Measurements from ENCODE around the gene TMEM100. TPM values are rescaled to one million over a fixed set of nuclear protein-coding genes. Genes with fewer than 3 reads are reported as not detected.

TMEM100 gene
- polyA plus RNA-seq, 1 of the 3 experiments (the other 2 are of a cell fraction): 1.7 TPM

GRCh38 chr17:55691666-55692065 lies 31.0 kb downstream of the TMEM100 start (continued):
- no peak for TF ChIP-seq CTCF (IDR thresholded peaks at IDR 0.05)

- no peak overlapping the region for H3K4me2 ChIP-seq
- no peaks in the 10 kb centered on the region for H3K9me2 ChIP-seq
- DNase-seq: peak; percentile 58
- no peaks in the 10 kb centered on the region for H3K36me3 ChIP-seq (replicated peaks in 1 of 2; ENCODE audit: control insufficient read depth in 1 of 2, insufficient read depth in 2 of 2, low read length in 1 of 2)
- H2AFZ ChIP-seq (ENCODE audit: low read depth): no peak overlapping the region
- no peaks in the 10 kb centered on the region for H3K27me3 ChIP-seq (ENCODE audit: insufficient read depth)
- no peaks in the 10 kb centered on the region for H3F3A ChIP-seq (replicated peaks; ENCODE audit: insufficient read depth)
- H3K27ac ChIP-seq (ENCODE audit: low read depth in 2 of 2, low read length in 1 of 2): peak overlapping the region in 1 of 2 experiments; percentile 99; a peak in 2 of 4 replicates
- H3K79me2 ChIP-seq (ENCODE audit: insufficient read depth): no peaks in the 10 kb centered on the region
- CTCF ChIA-PET: interaction anchor here (0.7 to 5.4 kb wide), 23 partner anchors 11 to 333 kb away, joined by 3 to 46 read pairs (median 8); partner anchors contain the start of genes PCTP and TMEM100
- no peak overlapping the region for H3K4me3 ChIP-seq (ENCODE audit: low read depth in 2 of 2, low read length in 1 of 2)
- H3K9me3 ChIP-seq: no peaks in the 10 kb centered on the region
- H3K9ac ChIP-seq: no peak overlapping the region
- peaks cover 0 to 54% of the 10 kb centered on the region in 2 experiments; a peak in 3 of 4 replicates for H3K4me1 ChIP-seq (ENCODE audit: control insufficient read depth in 1 of 2, insufficient read depth in 2 of 2, low read depth in 1 of 2, low read length in 1 of 2)
- POLR2A ChIA-PET: no interaction called here
- H4K20me1 ChIP-seq (ENCODE audit: insufficient read depth): no peaks in the 10 kb centered on the region
- WGBS (ENCODE audit: low lambda C conversion rate): 2% methylated on average over 2 of the region's 2 CpGs
- no peak for TF ChIP-seq IRF3 (IDR thresholded peaks at IDR 0.05; ENCODE audit: low read depth, low read length)
- peak; percentile 100 for TF ChIP-seq FOXJ3 (CRISPR knock-in tag; IDR thresholded peaks at IDR 0.05)
- peak; percentile 93 for TF ChIP-seq CHD2 (IDR thresholded peaks at IDR 0.05; ENCODE audit: low read length, partially characterized antibody)
- no peak for TF ChIP-seq TAF1 (IDR thresholded peaks at IDR 0.05; ENCODE audit: borderline replicate concordance, low read depth, low read length)
- no peak for TF ChIP-seq CTCF (IDR thresholded peaks at IDR 0.05)
- peak; percentile 55; the same call in 1 of the 2 replicates for TF ChIP-seq MXI1 (IDR thresholded peaks at IDR 0.05; ENCODE audit: low read depth, low read length)
- TF ChIP-seq PBX3 (IDR thresholded peaks at IDR 0.05): no peak
- TF ChIP-seq GATA2 (CRISPR knock-in tag; IDR thresholded peaks at IDR 0.05): peak; percentile 100
- no peak for TF ChIP-seq USF2 (IDR thresholded peaks at IDR 0.05; ENCODE audit: borderline replicate concordance, low read depth, low read length)
- peak; percentile 99 for TF ChIP-seq RCOR1 (IDR thresholded peaks at IDR 0.05; ENCODE audit: low read length)
- peak; percentile 38 for TF ChIP-seq RAD21 (IDR thresholded peaks at IDR 0.05; ENCODE audit: low read length)
- TF ChIP-seq RXRA (IDR thresholded peaks at IDR 0.05; ENCODE audit: borderline replicate concordance, low read depth): no peak
- peak; percentile 83 for TF ChIP-seq TCF12 (IDR thresholded peaks at IDR 0.05)
- peak; percentile 22 to 99; a peak in 2 of 4 replicates for TF ChIP-seq EP300 (IDR thresholded peaks at IDR 0.05; ENCODE audit: borderline replicate concordance in 1 of 2, low read depth in 1 of 2, low read length in 1 of 2)
- peak; percentile 73; the same call in 1 of the 2 replicates for TF ChIP-seq TEAD4 (IDR thresholded peaks at IDR 0.05; ENCODE audit: borderline replicate concordance, insufficient read depth)
- no peak; the same call in 1 of the 2 replicates for TF ChIP-seq SMC3 (IDR thresholded peaks at IDR 0.05; ENCODE audit: low read depth, low read length)
- TF ChIP-seq REST (IDR thresholded peaks at IDR 0.05; ENCODE audit: low read depth, low read length): no peak
- no peak for TF ChIP-seq MEF2A (IDR thresholded peaks at IDR 0.05; ENCODE audit: borderline replicate concordance, low read depth)
- TF ChIP-seq GABPA (IDR thresholded peaks at IDR 0.05; ENCODE audit: low read depth): no peak
- TF ChIP-seq FOXM1 (IDR thresholded peaks at IDR 0.05; ENCODE audit: low read depth): no peak
These were observed 32.6 kb downstream of the TMEM100 start for GRCh38 chr17:55690105-55690508.

Data from SK-N-SH (cell line).